SK-N-SH (cell line): ENCODE measurements around the gene DEPP1.

Source experiments
- CHD2 ChIP-seq: fragments of 150-350 bp; IDR thresholded peaks from 2 replicates; pipeline ENCODE4 v1.6.1; 2018; ENCODE audit warnings: low read length; ENCODE audit not compliant: partially characterized antibody
- CTCF ChIP-seq: fragments of 200-600 bp; sonication (generic); IDR thresholded peaks from 2 replicates; pipeline ENCODE4 v1.6.1; 2017; ENCODE audit warnings: antibody characterized with exemption, mild to moderate bottlenecking, moderate library complexity
- GABPA ChIP-seq: IDR thresholded peaks from 2 replicates; pipeline ENCODE4 v1.4.0; 2012; ENCODE audit warnings: low read depth, mild to moderate bottlenecking
- JUND ChIP-seq: IDR thresholded peaks from 2 replicates; pipeline ENCODE4 v1.4.0; 2012
- MXI1 ChIP-seq: IDR thresholded peaks from 2 replicates; pipeline ENCODE4 v1.6.1; 2012; ENCODE audit warnings: mild to moderate bottlenecking, low read depth, low read length, improper control_type of control experiment
- POLR2AphosphoS5 ChIP-seq: IDR thresholded peaks from 2 replicates; pipeline ENCODE4 v1.6.1; 2012; ENCODE audit warnings: low read depth, low read length
- RAD21 ChIP-seq: IDR thresholded peaks from 2 replicates; pipeline ENCODE4 v1.6.1; 2012; ENCODE audit warnings: mild to moderate bottlenecking, low read length
- SIN3A ChIP-seq: IDR thresholded peaks from 2 replicates; pipeline ENCODE4 v1.6.1; 2012; ENCODE audit warnings: low read depth, mild to moderate bottlenecking, low read length, moderate library complexity, borderline replicate concordance
- TEAD4 ChIP-seq: IDR thresholded peaks from 2 replicates; pipeline ENCODE4 v1.4.0; 2012; ENCODE audit warnings: mild to moderate bottlenecking, borderline replicate concordance; ENCODE audit not compliant: insufficient read depth
- TF ChIP-seq, protein P1 (sequence below): IDR thresholded peaks from 2 replicates; pipeline ENCODE4 v1.4.0; 2012; ENCODE audit warnings: low read depth

DNA sequence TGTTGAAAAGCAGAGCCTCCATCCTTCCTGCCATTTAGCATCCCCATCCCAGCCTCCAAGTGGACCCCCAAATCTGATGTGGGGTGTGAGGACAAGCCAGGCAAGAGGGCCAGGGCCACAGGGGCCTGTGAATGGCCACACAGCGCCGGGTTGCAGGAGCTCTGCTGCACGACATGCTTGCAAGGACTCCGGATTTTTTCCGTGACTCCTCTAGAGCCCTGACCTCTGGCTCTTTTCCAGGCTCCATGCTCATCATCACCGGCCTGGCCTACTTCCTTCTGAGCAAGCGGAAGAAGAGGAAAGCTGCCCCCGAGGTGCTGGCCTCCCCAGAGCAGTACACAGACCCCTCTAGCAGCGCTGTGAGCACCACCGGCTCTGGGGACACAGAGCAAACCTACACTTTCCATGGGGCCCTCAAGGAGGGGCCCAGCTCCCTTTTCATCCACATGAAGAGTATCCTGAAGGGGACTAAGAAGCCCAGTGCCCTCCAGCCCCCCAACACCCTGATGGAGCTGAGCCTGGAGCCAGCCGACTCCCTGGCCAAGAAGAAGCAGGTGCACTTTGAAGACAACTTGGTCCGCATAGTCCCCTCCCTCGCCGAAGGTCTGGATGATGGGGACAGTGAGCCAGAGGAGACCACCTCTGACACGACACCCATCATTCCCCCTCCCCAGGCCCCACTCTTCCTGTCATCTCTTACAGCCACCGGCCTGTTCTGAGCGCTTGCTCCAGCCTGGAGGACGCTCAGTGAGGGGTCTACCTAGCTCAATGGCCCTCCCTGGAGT, 44.0 kb downstream of the DEPP1 start:
- TF ChIP-seq, protein P1, sequence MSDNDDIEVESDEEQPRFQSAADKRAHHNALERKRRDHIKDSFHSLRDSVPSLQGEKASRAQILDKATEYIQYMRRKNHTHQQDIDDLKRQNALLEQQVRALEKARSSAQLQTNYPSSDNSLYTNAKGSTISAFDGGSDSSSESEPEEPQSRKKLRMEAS: no peak
- no peak for TF ChIP-seq POLR2AphosphoS5
- TF ChIP-seq CHD2: no peak
- no peak for TF ChIP-seq TEAD4
- no peak for TF ChIP-seq CTCF
- TF ChIP-seq MXI1: no peak
- no peak for TF ChIP-seq RAD21
- TF ChIP-seq JUND: no peak
- no peak for TF ChIP-seq GABPA
- TF ChIP-seq SIN3A: no peak
